SK-N-SH treated with all-trans-retinoic acid at 6 μM for 48 hours (cell line): ENCODE results near the gene C7orf33.

ENCODE experiments used
- BACH2 ChIP-seq: fragments of 250-450 bp; sonication (Bioruptor Pico); IDR thresholded peaks from 2 replicates; pipeline ENCODE4 v1.9.0; 2021; ENCODE audit warnings: mild to moderate bottlenecking, borderline replicate concordance
- ESRRG ChIP-seq: fragments of 250-450 bp; sonication (Bioruptor Pico); IDR thresholded peaks from 2 replicates; pipeline ENCODE4 v1.6.1; 2021; ENCODE audit warnings: mild to moderate bottlenecking
- PPARA ChIP-seq: fragments of 250-450 bp; sonication (Bioruptor Pico); IDR thresholded peaks from 2 replicates; pipeline ENCODE4 v1.5.0; 2020; ENCODE audit warnings: mild to moderate bottlenecking, borderline replicate concordance
- RARB ChIP-seq: fragments of 250-450 bp; sonication (Bioruptor Pico); IDR thresholded peaks from 2 replicates; pipeline ENCODE4 v1.8.0; 2021; ENCODE audit warnings: mild to moderate bottlenecking, moderate library complexity
- SNAI2 ChIP-seq: fragments of 250-450 bp; sonication (Bioruptor Pico); IDR thresholded peaks from 2 replicates; pipeline ENCODE4 v1.5.0; 2020; ENCODE audit warnings: mild to moderate bottlenecking, moderate library complexity
- TCF4 ChIP-seq: fragments of 250-450 bp; sonication (Bioruptor Pico); IDR thresholded peaks from 2 replicates; pipeline ENCODE4 v1.8.0; 2021; ENCODE audit warnings: mild to moderate bottlenecking, moderate library complexity, borderline replicate concordance
- TOX ChIP-seq: fragments of 250-450 bp; sonication (Bioruptor Pico); IDR thresholded peaks from 2 replicates; pipeline ENCODE4 v1.8.0; 2021; ENCODE audit warnings: mild to moderate bottlenecking, moderate library complexity, borderline replicate concordance
- ZFP30 ChIP-seq: fragments of 450-650 bp; formaldehyde crosslinking; IDR thresholded peaks from 2 replicates; pipeline ENCODE4 v1.5.0; 2022; ENCODE audit warnings: mild to moderate bottlenecking, moderate library complexity
- ZNF565 ChIP-seq: fragments of 450-650 bp; formaldehyde crosslinking; conservative IDR thresholded peaks from 2 replicates; pipeline ENCODE4 v1.5.0; 2020; ENCODE audit warnings: low read depth, mild to moderate bottlenecking, moderate library complexity
- ZNF8 ChIP-seq: fragments of 450-650 bp; formaldehyde crosslinking; IDR thresholded peaks from 2 replicates; pipeline ENCODE4 v1.5.0; 2020; ENCODE audit warnings: mild to moderate bottlenecking, moderate library complexity
- TF ChIP-seq, protein P1 (sequence below): fragments of 250-450 bp; sonication (Bioruptor Pico); IDR thresholded peaks from 2 replicates; pipeline ENCODE4 v1.5.1; 2021; ENCODE audit warnings: mild to moderate bottlenecking, moderate library complexity
- TF ChIP-seq, protein P2 (sequence below): fragments of 250-450 bp; sonication (Bioruptor Pico); IDR thresholded peaks from 2 replicates; pipeline ENCODE4 v1.5.1; 2020; ENCODE audit warnings: low read depth, mild to moderate bottlenecking, moderate library complexity

DNA sequence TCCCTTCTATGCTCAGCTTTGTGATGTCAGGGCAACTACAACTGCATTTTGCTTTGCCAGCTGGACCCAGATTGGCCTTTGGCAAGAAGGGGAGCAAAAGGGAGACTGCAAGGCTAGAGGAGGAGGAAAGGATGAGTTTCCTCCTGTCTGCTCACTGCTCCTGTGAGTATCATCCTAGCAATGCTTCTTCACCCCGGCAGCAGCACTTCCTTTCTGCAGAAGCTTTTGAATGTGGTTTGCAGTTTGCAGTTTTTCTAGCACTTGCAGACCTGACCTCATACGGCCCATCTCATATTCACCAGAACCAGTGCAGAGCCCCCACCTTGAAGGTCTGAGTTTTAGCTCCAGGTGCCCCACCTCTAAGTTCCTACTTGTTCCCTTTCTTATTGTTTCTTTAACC, 14.8 kb downstream of the C7orf33 start:
- TF ChIP-seq ZFP30 (CRISPR knock-in tag) (no peak), ZNF565 (CRISPR knock-in tag) (no peak), TCF4 (no peak), ESRRG (CRISPR knock-in tag) (no peak), TOX (CRISPR knock-in tag) (no peak), PPARA (CRISPR knock-in tag) (no peak), SNAI2 (CRISPR knock-in tag) (no peak), ZNF8 (CRISPR knock-in tag) (no peak), RARB (no peak), BACH2 (CRISPR knock-in tag) (no peak)
- TF ChIP-seq, protein P1, sequence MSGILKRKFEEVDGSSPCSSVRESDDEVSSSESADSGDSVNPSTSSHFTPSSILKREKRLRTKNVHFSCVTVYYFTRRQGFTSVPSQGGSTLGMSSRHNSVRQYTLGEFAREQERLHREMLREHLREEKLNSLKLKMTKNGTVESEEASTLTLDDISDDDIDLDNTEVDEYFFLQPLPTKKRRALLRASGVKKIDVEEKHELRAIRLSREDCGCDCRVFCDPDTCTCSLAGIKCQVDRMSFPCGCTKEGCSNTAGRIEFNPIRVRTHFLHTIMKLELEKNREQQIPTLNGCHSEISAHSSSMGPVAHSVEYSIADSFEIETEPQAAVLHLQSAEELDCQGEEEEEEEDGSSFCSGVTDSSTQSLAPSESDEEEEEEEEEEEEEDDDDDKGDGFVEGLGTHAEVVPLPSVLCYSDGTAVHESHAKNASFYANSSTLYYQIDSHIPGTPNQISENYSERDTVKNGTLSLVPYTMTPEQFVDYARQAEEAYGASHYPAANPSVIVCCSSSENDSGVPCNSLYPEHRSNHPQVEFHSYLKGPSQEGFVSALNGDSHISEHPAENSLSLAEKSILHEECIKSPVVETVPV (CRISPR knock-in tag): no peak
- TF ChIP-seq, protein P2, sequence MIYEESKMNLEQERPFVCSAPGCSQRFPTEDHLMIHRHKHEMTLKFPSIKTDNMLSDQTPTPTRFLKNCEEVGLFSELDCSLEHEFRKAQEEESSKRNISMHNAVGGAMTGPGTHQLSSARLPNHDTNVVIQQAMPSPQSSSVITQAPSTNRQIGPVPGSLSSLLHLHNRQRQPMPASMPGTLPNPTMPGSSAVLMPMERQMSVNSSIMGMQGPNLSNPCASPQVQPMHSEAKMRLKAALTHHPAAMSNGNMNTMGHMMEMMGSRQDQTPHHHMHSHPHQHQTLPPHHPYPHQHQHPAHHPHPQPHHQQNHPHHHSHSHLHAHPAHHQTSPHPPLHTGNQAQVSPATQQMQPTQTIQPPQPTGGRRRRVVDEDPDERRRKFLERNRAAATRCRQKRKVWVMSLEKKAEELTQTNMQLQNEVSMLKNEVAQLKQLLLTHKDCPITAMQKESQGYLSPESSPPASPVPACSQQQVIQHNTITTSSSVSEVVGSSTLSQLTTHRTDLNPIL (CRISPR knock-in tag): no peak
